Neural cell (in vitro differentiated cells): ENCODE data around the gene CEP72. TPM values are rescaled to one million over a fixed set of nuclear protein-coding genes. Genes with fewer than 3 reads are reported as not detected.
"Not testable (repeated sequence)": the region's sequence is repeated elsewhere in the genome, so short reads cannot be mapped to it uniquely, and the experiment has no call there.

Experiments
- H2AFZ ChIP-seq: fragments of 200-600, 300-800 bp; sonication (generic), shearing (Covaris generic); 2 replicates; pipeline ENCODE4 v1.6.0; 2014; ENCODE audit warnings: low read depth, mild to moderate bottlenecking, antibody characterized with exemption, low read length, moderate library complexity
- H3F3A ChIP-seq: fragments of 200-600 bp; shearing (Covaris generic); 2 replicates; pipeline ENCODE4 v1.6.1; 2016; ENCODE audit warnings: mild to moderate bottlenecking, moderate library complexity, mixed read lengths, antibody characterized with exemption, low read length; ENCODE audit not compliant: insufficient read depth, poor library complexity, severe bottlenecking
- H3K27ac ChIP-seq: fragments of 200-600, 300-800 bp; sonication (generic), shearing (Covaris generic); 2 replicates; pipeline ENCODE4 v1.5.1; 2014; ENCODE audit warnings: mild to moderate bottlenecking, low read length, moderate library complexity
- H3K27me3 ChIP-seq: fragments of 300-800, 200-600 bp; sonication (generic), shearing (Covaris generic); 2 replicates; pipeline ENCODE4 v1.6.0; 2014; ENCODE audit warnings: mild to moderate bottlenecking, low read depth, low read length, moderate library complexity; ENCODE audit not compliant: insufficient read depth
- H3K36me3 ChIP-seq: fragments of 300-800, 200-600 bp; sonication (generic), shearing (Covaris generic); 2 replicates; pipeline ENCODE4 v1.5.1; 2014; ENCODE audit warnings: mild to moderate bottlenecking, antibody characterized with exemption, low read length, moderate library complexity; ENCODE audit not compliant: insufficient read depth
- H3K4me2 ChIP-seq: fragments of 300-800, 200-600 bp; sonication (generic), shearing (Covaris generic); 2 replicates; pipeline ENCODE4 v1.6.0; 2014; ENCODE audit warnings: mild to moderate bottlenecking, low read length
- H3K4me3 ChIP-seq: fragments of 300-800, 200-600 bp; sonication (generic), shearing (Covaris generic); 2 replicates; pipeline ENCODE4 v1.5.1; 2014; ENCODE audit warnings: mild to moderate bottlenecking, low read length, moderate library complexity
- H3K79me2 ChIP-seq: fragments of 200-600 bp; shearing (Covaris generic); replicated peaks from 2 replicates; pipeline ENCODE4 v1.6.0; 2014; ENCODE audit warnings: mild to moderate bottlenecking, low read length, moderate library complexity; ENCODE audit not compliant: insufficient read depth
- H3K9ac ChIP-seq: fragments of 300-800, 200-600 bp; sonication (generic), shearing (Covaris generic); 2 replicates; pipeline ENCODE4 v1.6.1; 2016; ENCODE audit warnings: mild to moderate bottlenecking, low read length, mixed read lengths
- H3K9me2 ChIP-seq: fragments of 200-600 bp; shearing (Covaris generic); 2 replicates; pipeline ENCODE4 v1.6.1; 2016; ENCODE audit warnings: mild to moderate bottlenecking, low read length, mixed read lengths; ENCODE audit not compliant: insufficient read depth
- H3K9me3 ChIP-seq: fragments of 200-600, 300-800 bp; sonication (generic), shearing (Covaris generic); 2 replicates; pipeline ENCODE4 v1.6.1; 2016; ENCODE audit warnings: mild to moderate bottlenecking, mixed run types, low read length, moderate library complexity, mixed read lengths
- H4K20me1 ChIP-seq: fragments of 200-600 bp; shearing (Covaris generic); 2 replicates; pipeline ENCODE4 v1.6.1; 2016; ENCODE audit warnings: mild to moderate bottlenecking, mixed run types; ENCODE audit not compliant: insufficient read depth
- CTCF ChIP-seq: fragments of 450-650 bp; IDR thresholded peaks from 2 replicates; pipeline ENCODE4 v1.5.1; 2014; ENCODE audit warnings: antibody characterized with exemption, mild to moderate bottlenecking, moderate library complexity; ENCODE audit not compliant: poor library complexity, severe bottlenecking
- EP300 ChIP-seq: fragments of 450-650 bp; conservative IDR thresholded peaks from 2 replicates; pipeline ENCODE4 v1.6.1; 2014; ENCODE audit warnings: antibody characterized with exemption, mild to moderate bottlenecking, moderate library complexity; ENCODE audit not compliant: poor library complexity, severe bottlenecking
- EZH2 ChIP-seq: fragments of 200-600, 300-800 bp; shearing (Covaris generic), sonication (generic); IDR thresholded peaks from 2 replicates; pipeline ENCODE4 v1.6.1; 2014; ENCODE audit warnings: antibody characterized with exemption, low read length, borderline replicate concordance, mild to moderate bottlenecking; ENCODE audit not compliant: insufficient read depth, poor library complexity, severe bottlenecking
- MXI1 ChIP-seq: fragments of 450-650 bp; conservative IDR thresholded peaks from 2 replicates; pipeline ENCODE4 v1.6.1; 2014; ENCODE audit warnings: antibody characterized with exemption, mild to moderate bottlenecking; ENCODE audit not compliant: poor library complexity, severe bottlenecking
- POLR2AphosphoS5 ChIP-seq: IDR thresholded peaks from 2 replicates; pipeline ENCODE4 v1.6.1; 2012
- RAD21 ChIP-seq: fragments of 450-650 bp; conservative IDR thresholded peaks from 2 replicates; pipeline ENCODE4 v1.6.1; 2014; ENCODE audit warnings: antibody characterized with exemption, mild to moderate bottlenecking, moderate library complexity
- REST ChIP-seq: IDR thresholded peaks from 2 replicates; pipeline ENCODE4 v1.6.1; 2012; ENCODE audit warnings: borderline replicate concordance
- SMC3 ChIP-seq: fragments of 450-650 bp; conservative IDR thresholded peaks from 2 replicates; pipeline ENCODE4 v1.6.1; 2014; ENCODE audit warnings: antibody characterized with exemption, mild to moderate bottlenecking, moderate library complexity; ENCODE audit not compliant: poor library complexity
- TAF1 ChIP-seq: IDR thresholded peaks from 2 replicates; pipeline ENCODE4 v1.6.1; 2012; ENCODE audit warnings: low read depth
- polyA plus RNA-seq: library from polyadenylated mRNA; depleted of rRNA; stranded (reverse); fragments of >200 nt; gene quantifications from 2 replicates; pipeline ENCODE4 v1.2.3, GENCODE V29; 2014

Gene CEP72
- polyA plus RNA-seq, 1 donor from 2014 or later, result 5.9 TPM

- H3K27ac ChIP-seq, H3K27me3 ChIP-seq, H3F3A ChIP-seq, H2AFZ ChIP-seq, H3K79me2 ChIP-seq, H3K9me2 ChIP-seq, H3K9ac ChIP-seq, H3K9me3 ChIP-seq, H4K20me1 ChIP-seq, H3K4me2 ChIP-seq, H3K4me3 ChIP-seq, H3K36me3 ChIP-seq: not testable (repeated sequence)
These were observed 7.0 kb upstream of the CEP72 start for GRCh38 chr5:605090-605489.

GRCh38 chr5:606061-606460, 6.1 kb upstream of the CEP72 start:
- Histone ChIP-seq H3K27ac (no peak overlapping the region), H3K79me2 (no peaks in the 10 kb centered on the region), H3K4me2 (no peak overlapping the region), H3F3A (no peaks in the 10 kb centered on the region), H3K9ac (no peak overlapping the region), H3K9me2 (no peaks in the 10 kb centered on the region), H4K20me1 (no peaks in the 10 kb centered on the region), H3K36me3 (no peaks in the 10 kb centered on the region), H3K27me3 (no peaks in the 10 kb centered on the region), H2AFZ (no peak overlapping the region), H3K9me3 (no peaks in the 10 kb centered on the region), H3K4me3 (no peak overlapping the region)
- TF ChIP-seq REST (no peak), EZH2 (no peak), EP300 (no peak), POLR2AphosphoS5 (no peak), MXI1 (no peak), SMC3 (no peak), TAF1 (no peak), CTCF (no peak), RAD21 (no peak)
